Activated CD4-positive, alpha-beta T cell treated with anti-CD3 and anti-CD28 coated beads, Interleukin-2, amount 10 ng/mL, durations not matched to agents 7 days and 5 days (primary cell): ENCODE data around the gene VWA3B. TPM values are rescaled to one million over a fixed set of nuclear protein-coding genes. Genes with fewer than 3 reads are reported as not detected.

Source experiments
- CTCF ChIA-PET: fragments of 350-600 bp; sonication (Branson Sonifier 250); formaldehyde crosslinking; loops from one replicate; lab custom pipeline; 2021; ENCODE audit warnings: antibody characterized with exemption; lab: Charles Lee
- POLR2A ChIA-PET: fragments of 350-600 bp; sonication (Branson Sonifier 250); formaldehyde crosslinking; loops from one replicate; lab custom pipeline; 2021; ENCODE audit warnings: antibody characterized with exemption; lab: Charles Lee
- DNase-seq: peaks from one replicate; pipeline ENCODE4 v3.0.0-alpha.2; 2020
- H3K27ac Mint-ChIP-seq: one replicate; pipeline ENCODE4 v1.8.0; 2021; ENCODE audit warnings: mild to moderate bottlenecking, moderate library complexity, mixed read lengths
- H3K27me3 Mint-ChIP-seq: one replicate; pipeline ENCODE4 v1.8.0; 2021; ENCODE audit warnings: mixed read lengths
- H3K36me3 Mint-ChIP-seq: one replicate; pipeline ENCODE4 v1.8.0; 2021; ENCODE audit warnings: low read depth, mixed read lengths
- H3K4me1 Mint-ChIP-seq: one replicate; pipeline ENCODE4 v1.8.0; 2021; ENCODE audit warnings: mixed read lengths
- H3K4me3 Mint-ChIP-seq: one replicate; pipeline ENCODE4 v1.8.0; 2021; ENCODE audit warnings: mild to moderate bottlenecking, moderate library complexity, mixed read lengths
- H3K9me3 Mint-ChIP-seq: one replicate; pipeline ENCODE4 v1.8.0; 2021; ENCODE audit warnings: mixed read lengths
- total RNA-seq, 2 experiments: library from RNA; stranded (reverse); gene quantifications; one replicate each; pipeline ENCODE4 v1.2.3, GENCODE V29; 2021

Gene VWA3B
- total RNA-seq, 2 experiments from 2014 or later = not detected

- Mint-ChIP-seq H3K4me1 (no peaks in the 10 kb centered on the region), H3K36me3 (no peaks in the 10 kb centered on the region), H3K27me3 (peaks cover 16% of the 10 kb centered on the region), H3K4me3 (no peak overlapping the region), H3K9me3 (no peaks in the 10 kb centered on the region), H3K27ac (no peak overlapping the region)
- ChIA-PET CTCF (no interaction called here), POLR2A (no interaction called here)
- DNase-seq = no peak
Measured at GRCh38 chr2:98356729-98357128, 269.8 kb downstream of the VWA3B start.

- H3K4me1 Mint-ChIP-seq = no peaks in the 10 kb centered on the region
- no peak for DNase-seq
- no peak overlapping the region for H3K27ac Mint-ChIP-seq
- ChIA-PET CTCF (no interaction called here), POLR2A (no interaction called here)
- H3K27me3 Mint-ChIP-seq = peaks cover 13% of the 10 kb centered on the region
- no peak overlapping the region for H3K4me3 Mint-ChIP-seq
- H3K36me3 Mint-ChIP-seq = no peaks in the 10 kb centered on the region
- H3K9me3 Mint-ChIP-seq = peaks cover 2% of the 10 kb centered on the region
Measured at GRCh38 chr2:98357849-98358248, 270.9 kb downstream of the VWA3B start.

- CTCF ChIA-PET = no interaction called here
Measured at GRCh38 chr2:98359986-98360385, 273.0 kb downstream of the VWA3B start.

More at GRCh38 chr2:98359986-98360385, 273.0 kb downstream of the VWA3B start:
- Mint-ChIP-seq H3K36me3 (no peaks in the 10 kb centered on the region), H3K4me1 (no peaks in the 10 kb centered on the region), H3K27me3 (peaks cover 20% of the 10 kb centered on the region), H3K9me3 (peaks cover 2% of the 10 kb centered on the region), H3K4me3 (no peak overlapping the region), H3K27ac (no peak overlapping the region)
- POLR2A ChIA-PET = no interaction called here
- DNase-seq = no peak

Other genes starting within 250 kb of the VWA3B start
- gene TMEM131, start 91.2 kb upstream of the VWA3B start, total RNA-seq = 10 to 100 TPM; 39.7 to 40.6 TPM